Endothelial cell (in vitro differentiated cells): ENCODE data around the gene GGA1. TPM values are rescaled to one million over a fixed set of nuclear protein-coding genes. Genes with fewer than 3 reads are reported as not detected.
"Not testable (repeated sequence)": the region's sequence is repeated elsewhere in the genome, so short reads cannot be mapped to it uniquely, and the experiment has no call there.

Experiments
- DNase-seq: peaks from one replicate; pipeline ENCODE4 v3.0.0; 2021; ENCODE audit warnings: low spot score
- H3K27ac Mint-ChIP-seq: one replicate; pipeline ENCODE4 v1.8.0; 2021; ENCODE audit warnings: mixed read lengths, inconsistent platforms; ENCODE audit not compliant: unreplicated experiment
- H3K27me3 Mint-ChIP-seq: one replicate; pipeline ENCODE4 v1.8.0; 2021; ENCODE audit warnings: mild to moderate bottlenecking, moderate library complexity, mixed read lengths, inconsistent platforms; ENCODE audit not compliant: unreplicated experiment
- H3K36me3 Mint-ChIP-seq: one replicate; pipeline ENCODE4 v1.8.0; 2021; ENCODE audit warnings: mild to moderate bottlenecking, low read depth, mixed read lengths, inconsistent platforms; ENCODE audit not compliant: unreplicated experiment
- H3K4me1 Mint-ChIP-seq: one replicate; pipeline ENCODE4 v1.8.0; 2021; ENCODE audit warnings: mild to moderate bottlenecking, mixed read lengths, inconsistent platforms; ENCODE audit not compliant: unreplicated experiment
- H3K4me3 Mint-ChIP-seq: one replicate; pipeline ENCODE4 v1.8.0; 2021; ENCODE audit warnings: mild to moderate bottlenecking, mixed read lengths, inconsistent platforms; ENCODE audit not compliant: unreplicated experiment
- H3K9me3 Mint-ChIP-seq: one replicate; pipeline ENCODE4 v1.8.0; 2021; ENCODE audit warnings: mixed read lengths, inconsistent platforms; ENCODE audit not compliant: unreplicated experiment
- total RNA-seq: library from RNA; stranded (reverse); fragmentation: NEBNext Ultra II Directional; extraction: Animal tissue kit (Norgen Biotek cat#: 25700); gene quantifications from one replicate; pipeline ENCODE4 v1.2.1, GENCODE V29; 2021; ENCODE audit not compliant: unreplicated experiment
- TF ChIP-seq, protein P1 (sequence below): fragments of 200-600 bp; sonication (generic); IDR thresholded peaks from one replicate; pipeline ENCODE4 v1.5.0; 2021; ENCODE audit warnings: antibody characterized with exemption; ENCODE audit not compliant: unreplicated experiment

The GGA1 gene
- total RNA-seq, 1 donor from 2014 or later, result 63.6 TPM

DNA sequence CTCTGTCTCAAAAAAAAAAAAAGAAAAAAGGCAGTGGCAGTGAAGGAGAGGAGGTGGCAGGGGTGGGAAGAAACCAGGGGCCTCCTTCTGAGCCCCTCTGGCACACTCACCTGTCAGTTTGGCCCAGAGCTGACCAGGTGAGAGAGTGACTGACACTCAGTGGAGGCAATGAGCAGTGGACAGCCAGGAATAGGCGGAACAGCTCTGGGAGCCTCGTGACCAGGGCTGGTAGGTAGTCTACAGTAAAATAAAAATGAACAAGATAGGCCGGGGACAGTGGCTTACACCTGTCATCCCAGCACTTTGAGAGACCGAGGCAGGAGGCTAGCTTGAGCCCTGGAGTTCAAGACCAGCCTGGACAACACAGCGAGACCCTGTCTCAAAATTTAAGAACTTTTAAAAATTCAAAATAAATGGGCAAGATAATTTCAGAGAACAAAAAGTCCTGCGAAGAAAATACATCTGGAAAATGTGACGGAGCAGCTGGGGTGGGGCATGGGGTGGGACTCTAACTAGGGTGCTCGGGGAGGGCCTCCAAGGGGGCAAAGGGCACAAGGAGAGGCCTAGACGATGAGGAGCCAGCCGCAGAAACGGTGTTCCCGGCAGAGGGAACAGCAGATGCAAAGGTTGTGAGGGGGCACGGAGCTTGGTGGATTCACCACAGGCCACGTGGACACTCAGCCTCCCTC, 46.1 kb downstream of the GGA1 start:
- no peak for DNase-seq
- H3K27me3 Mint-ChIP-seq, result peaks cover 8% of the 10 kb centered on the region
- H3K4me1 Mint-ChIP-seq, result peaks cover 13% of the 10 kb centered on the region
- H3K27ac Mint-ChIP-seq, result no peak overlapping the region
- no peaks in the 10 kb centered on the region for H3K9me3 Mint-ChIP-seq
- H3K36me3 Mint-ChIP-seq, result peaks cover 6% of the 10 kb centered on the region
- H3K4me3 Mint-ChIP-seq, result no peak overlapping the region
- TF ChIP-seq, protein P1, sequence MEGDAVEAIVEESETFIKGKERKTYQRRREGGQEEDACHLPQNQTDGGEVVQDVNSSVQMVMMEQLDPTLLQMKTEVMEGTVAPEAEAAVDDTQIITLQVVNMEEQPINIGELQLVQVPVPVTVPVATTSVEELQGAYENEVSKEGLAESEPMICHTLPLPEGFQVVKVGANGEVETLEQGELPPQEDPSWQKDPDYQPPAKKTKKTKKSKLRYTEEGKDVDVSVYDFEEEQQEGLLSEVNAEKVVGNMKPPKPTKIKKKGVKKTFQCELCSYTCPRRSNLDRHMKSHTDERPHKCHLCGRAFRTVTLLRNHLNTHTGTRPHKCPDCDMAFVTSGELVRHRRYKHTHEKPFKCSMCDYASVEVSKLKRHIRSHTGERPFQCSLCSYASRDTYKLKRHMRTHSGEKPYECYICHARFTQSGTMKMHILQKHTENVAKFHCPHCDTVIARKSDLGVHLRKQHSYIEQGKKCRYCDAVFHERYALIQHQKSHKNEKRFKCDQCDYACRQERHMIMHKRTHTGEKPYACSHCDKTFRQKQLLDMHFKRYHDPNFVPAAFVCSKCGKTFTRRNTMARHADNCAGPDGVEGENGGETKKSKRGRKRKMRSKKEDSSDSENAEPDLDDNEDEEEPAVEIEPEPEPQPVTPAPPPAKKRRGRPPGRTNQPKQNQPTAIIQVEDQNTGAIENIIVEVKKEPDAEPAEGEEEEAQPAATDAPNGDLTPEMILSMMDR, result no peak

DNA sequence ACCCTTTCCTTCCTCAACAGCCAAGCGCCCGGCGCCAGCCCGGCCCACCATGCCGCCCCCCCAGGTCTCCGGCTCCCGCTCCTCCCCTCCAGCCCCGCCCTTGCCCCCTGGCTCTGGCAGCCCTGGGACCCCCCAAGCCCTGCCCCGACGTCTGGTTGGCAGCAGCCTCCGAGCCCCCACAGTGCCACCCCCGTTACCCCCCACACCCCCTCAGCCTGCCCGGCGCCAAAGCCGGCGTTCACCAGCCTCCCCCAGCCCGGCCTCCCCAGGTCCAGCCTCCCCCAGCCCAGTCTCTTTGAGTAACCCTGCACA, 46.6 kb downstream of the GGA1 start:
- H3K27me3 Mint-ChIP-seq, result peaks cover 9% of the 10 kb centered on the region

DNA sequence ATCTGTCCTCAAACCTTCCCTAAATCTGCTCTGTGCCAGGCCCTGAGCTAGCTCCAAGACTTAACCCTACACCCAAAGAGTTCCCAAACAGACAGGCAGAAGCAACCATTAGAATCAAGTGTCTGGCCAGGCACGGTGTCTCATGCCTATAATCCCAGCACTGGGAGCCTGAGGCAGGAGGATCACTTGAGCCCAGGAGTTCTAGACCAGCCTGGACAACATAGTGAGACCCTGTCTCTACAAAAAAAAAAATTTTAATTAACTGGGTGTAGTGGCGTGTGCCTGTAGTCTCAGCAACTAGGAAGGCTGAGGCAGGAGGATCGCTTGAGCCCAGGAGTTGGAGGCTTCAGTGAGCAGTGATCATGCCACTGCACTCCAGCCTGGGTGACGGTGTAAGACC, 47.9 kb downstream of the GGA1 start:
- H3K4me1 Mint-ChIP-seq, result peaks cover 14% of the 10 kb centered on the region
- not testable (repeated sequence) for DNase-seq, H3K36me3 Mint-ChIP-seq, H3K27ac Mint-ChIP-seq, H3K4me3 Mint-ChIP-seq, H3K9me3 Mint-ChIP-seq
- peaks cover 11% of the 10 kb centered on the region for H3K27me3 Mint-ChIP-seq

More for the DNA sequence above, 46.6 kb downstream of the GGA1 start:
- Mint-ChIP-seq H3K4me3 (no peak overlapping the region), H3K4me1 (peaks cover 14% of the 10 kb centered on the region), H3K27ac (no peak overlapping the region), H3K9me3 (no peaks in the 10 kb centered on the region), H3K36me3 (peaks cover 3% of the 10 kb centered on the region)
- TF ChIP-seq, protein P1, result no peak
- DNase-seq, result no peak

DNA sequence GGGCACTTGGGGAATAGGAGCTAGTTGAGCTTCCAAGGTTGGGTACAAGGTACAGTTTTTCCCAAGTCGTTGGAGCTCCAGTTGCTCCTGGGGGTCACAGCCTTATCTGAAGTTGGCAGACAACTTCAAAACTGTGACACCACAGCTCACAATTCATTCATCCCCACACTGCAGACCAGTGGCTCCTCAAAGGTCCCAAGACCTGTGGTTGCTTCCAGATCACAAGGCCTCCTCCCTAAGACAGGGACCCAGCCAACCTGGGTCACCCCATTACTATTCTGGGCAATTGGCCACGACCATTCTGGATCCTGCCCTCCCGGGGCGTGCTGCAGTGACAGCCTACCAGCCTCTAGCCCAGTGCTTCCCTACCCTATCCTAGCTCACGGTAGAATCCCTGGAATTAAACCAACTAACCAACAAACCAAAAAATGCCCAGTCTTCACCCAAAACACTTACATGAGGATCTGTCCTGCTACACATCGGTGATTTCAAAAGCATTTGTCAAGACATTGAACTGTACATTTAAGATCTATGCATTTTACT, 49.0 kb downstream of the GGA1 start:
- Mint-ChIP-seq H3K27ac (peak overlapping the region; percentile 84), H3K4me1 (peaks cover 14% of the 10 kb centered on the region), H3K4me3 (peak overlapping the region; percentile 94), H3K27me3 (peaks cover 11% of the 10 kb centered on the region), H3K36me3 (no peaks in the 10 kb centered on the region), H3K9me3 (no peaks in the 10 kb centered on the region)
- TF ChIP-seq, protein P1, result no peak
- no peak for DNase-seq

DNA sequence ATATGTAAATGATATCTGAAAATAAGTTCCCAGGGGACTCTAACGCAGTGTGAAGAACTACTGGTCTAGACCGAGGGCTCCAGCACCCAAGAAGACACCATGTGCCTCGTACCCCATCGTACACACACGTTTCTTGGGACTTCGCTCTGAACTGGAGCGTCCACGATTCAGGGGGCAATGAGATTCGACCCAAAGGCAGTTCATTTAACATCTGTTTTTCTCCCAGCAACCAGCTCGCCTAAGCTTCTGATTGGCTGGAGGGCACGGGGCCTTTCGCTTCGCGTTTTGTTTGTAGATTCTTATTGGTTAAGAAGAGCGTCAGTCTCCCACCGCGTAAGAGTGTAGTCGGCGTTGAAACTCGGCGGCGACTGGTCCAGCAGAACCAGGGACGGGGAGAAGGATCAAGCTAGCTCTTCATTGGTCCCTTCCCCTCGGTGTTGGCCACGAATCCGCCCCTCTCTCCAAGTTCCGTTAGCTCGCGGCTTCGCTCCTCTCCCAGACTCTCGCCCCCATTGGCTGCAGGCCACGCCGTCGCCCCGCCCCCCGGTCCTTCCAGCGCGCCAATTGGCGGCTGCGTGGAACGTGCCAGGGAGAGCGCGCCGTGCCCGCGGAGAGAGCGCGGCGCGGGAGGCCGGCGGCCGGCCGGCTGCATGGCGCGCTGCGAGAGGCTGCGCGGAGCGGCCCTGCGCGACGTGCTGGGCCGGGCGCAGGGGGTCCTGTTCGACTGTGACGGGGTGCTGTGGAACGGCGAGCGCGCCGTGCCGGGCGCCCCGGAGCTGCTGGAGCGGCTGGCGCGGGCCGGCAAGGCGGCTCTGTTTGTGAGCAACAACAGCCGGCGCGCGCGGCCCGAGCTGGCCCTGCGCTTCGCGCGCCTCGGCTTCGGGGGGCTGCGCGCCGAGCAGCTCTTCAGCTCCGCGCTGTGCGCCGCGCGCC, 49.8 kb downstream of the GGA1 start, which contains the start of gene PDXP:
TSS of gene PDXP (plus strand) at position 591 of the 933 bp plus-strand sequence. CDS start at position 651, 60 bp downstream.
- H3K4me1 Mint-ChIP-seq, result peaks cover 14% of the 10 kb centered on the region

More for the DNA sequence above, 49.8 kb downstream of the GGA1 start, which contains the start of gene PDXP:
- peak; percentile 99 for DNase-seq
- TF ChIP-seq, protein P1, result no peak
- Mint-ChIP-seq H3K27me3 (peaks cover 11% of the 10 kb centered on the region), H3K27ac (peak within 1 kb of the TSS; percentile 84), H3K4me3 (peak within 1 kb of the TSS; percentile 94), H3K36me3 (no peaks in the 10 kb centered on the region), H3K9me3 (no peaks in the 10 kb centered on the region)
